HG02938 (cell line): ENCODE results near the gene ARHGAP9.

Source experiments
- ATAC-seq: cut with Tn5 transposase; IDR thresholded peaks from one replicate; pipeline ENCODE4 v1.9.1; 2021; ENCODE audit warnings: mild to moderate bottlenecking, moderate library complexity; ENCODE audit not compliant: unreplicated experiment

The ARHGAP9 gene

GRCh38 chr12:57473886-57474285 is 5.8 kb downstream of the ARHGAP9 start:
- ATAC-seq: no peak

- no peak for ATAC-seq
Observed at GRCh38 chr12:57473392-57473791, 6.3 kb downstream of the ARHGAP9 start.

GRCh38 chr12:57472391-57472790 is 7.3 kb downstream of the ARHGAP9 start:
- no peak for ATAC-seq

- no peak for ATAC-seq
Observed at GRCh38 chr12:57471661-57472060, 8.0 kb downstream of the ARHGAP9 start.

- no peak for ATAC-seq
Observed at GRCh38 chr12:57470970-57471656, 8.6 kb downstream of the ARHGAP9 start.

- no peak for ATAC-seq
Observed at GRCh38 chr12:57470286-57470969, 9.2 kb downstream of the ARHGAP9 start.

GRCh38 chr12:57469296-57470164 is 10.1 kb downstream of the ARHGAP9 start:
- ATAC-seq: no peak

- no peak for ATAC-seq
Observed at GRCh38 chr12:57467915-57468314, 11.8 kb downstream of the ARHGAP9 start.

GRCh38 chr12:57467212-57467874 is 12.3 kb downstream of the ARHGAP9 start:
- no peak for ATAC-seq

GRCh38 chr12:57465747-57466505 is 13.7 kb downstream of the ARHGAP9 start:
- ATAC-seq: no peak

GRCh38 chr12:57465030-57465746 is 14.5 kb downstream of the ARHGAP9 start:
- ATAC-seq: no peak

GRCh38 chr12:57464569-57464968 is 15.1 kb downstream of the ARHGAP9 start:
- no peak for ATAC-seq

GRCh38 chr12:57462912-57463253 is 16.8 kb downstream of the ARHGAP9 start:
- ATAC-seq: no peak

- ATAC-seq: peak; percentile 60
Observed at GRCh38 chr12:57462251-57462911, 17.3 kb downstream of the ARHGAP9 start.

GRCh38 chr12:57461917-57462250 is 17.8 kb downstream of the ARHGAP9 start:
- no peak for ATAC-seq

- no peak for ATAC-seq
Observed at GRCh38 chr12:57461276-57461916, 18.3 kb downstream of the ARHGAP9 start.

- no peak for ATAC-seq
Observed at GRCh38 chr12:57460841-57461275, 18.8 kb downstream of the ARHGAP9 start.

GRCh38 chr12:57460468-57460784 is 19.2 kb downstream of the ARHGAP9 start:
- no peak for ATAC-seq
